BE2C (cell line): ENCODE data around the gene CYB561.

Experiments
- DNase-seq: peaks from one replicate; pipeline ENCODE4 v3.0.0-alpha.2; 2020
- H3K27me3 ChIP-seq: fragments of 250-450 bp; sonication (Bioruptor Pico); 2 replicates; pipeline ENCODE4 v1.5.1; 2020; ENCODE audit warnings: mild to moderate bottlenecking
- H3K36me3 ChIP-seq: fragments of 250-450 bp; sonication (Bioruptor Pico); 2 replicates; pipeline ENCODE4 v1.5.1; 2020; ENCODE audit warnings: mild to moderate bottlenecking
- H3K4me1 ChIP-seq: fragments of 250-450 bp; sonication (Bioruptor Pico); 2 replicates; pipeline ENCODE4 v1.5.1; 2020
- H3K4me3 ChIP-seq: 2 replicates; pipeline ENCODE4 v1.5.1; 2011; ENCODE audit warnings: low read depth, low read length
- H3K9me3 ChIP-seq: fragments of 250-450 bp; sonication (Bioruptor Pico); 2 replicates; pipeline ENCODE4 v1.5.1; 2020
- TF ChIP-seq, protein P1 (sequence below): IDR thresholded peaks from 2 replicates; pipeline ENCODE4 v1.5.1; 2012; ENCODE audit warnings: mild to moderate bottlenecking, low read depth, low read length

The CYB561 gene

GRCh38 chr17:63405020-63405419 lies 41.1 kb downstream of the CYB561 start:
- Histone ChIP-seq H3K36me3 (peaks cover 53% of the 10 kb centered on the region), H3K4me3 (no peak overlapping the region), H3K9me3 (no peaks in the 10 kb centered on the region), H3K4me1 (peaks cover 6% of the 10 kb centered on the region), H3K27me3 (no peaks in the 10 kb centered on the region)
- TF ChIP-seq, protein P1, sequence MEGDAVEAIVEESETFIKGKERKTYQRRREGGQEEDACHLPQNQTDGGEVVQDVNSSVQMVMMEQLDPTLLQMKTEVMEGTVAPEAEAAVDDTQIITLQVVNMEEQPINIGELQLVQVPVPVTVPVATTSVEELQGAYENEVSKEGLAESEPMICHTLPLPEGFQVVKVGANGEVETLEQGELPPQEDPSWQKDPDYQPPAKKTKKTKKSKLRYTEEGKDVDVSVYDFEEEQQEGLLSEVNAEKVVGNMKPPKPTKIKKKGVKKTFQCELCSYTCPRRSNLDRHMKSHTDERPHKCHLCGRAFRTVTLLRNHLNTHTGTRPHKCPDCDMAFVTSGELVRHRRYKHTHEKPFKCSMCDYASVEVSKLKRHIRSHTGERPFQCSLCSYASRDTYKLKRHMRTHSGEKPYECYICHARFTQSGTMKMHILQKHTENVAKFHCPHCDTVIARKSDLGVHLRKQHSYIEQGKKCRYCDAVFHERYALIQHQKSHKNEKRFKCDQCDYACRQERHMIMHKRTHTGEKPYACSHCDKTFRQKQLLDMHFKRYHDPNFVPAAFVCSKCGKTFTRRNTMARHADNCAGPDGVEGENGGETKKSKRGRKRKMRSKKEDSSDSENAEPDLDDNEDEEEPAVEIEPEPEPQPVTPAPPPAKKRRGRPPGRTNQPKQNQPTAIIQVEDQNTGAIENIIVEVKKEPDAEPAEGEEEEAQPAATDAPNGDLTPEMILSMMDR = no peak
- DNase-seq = no peak

DNA sequence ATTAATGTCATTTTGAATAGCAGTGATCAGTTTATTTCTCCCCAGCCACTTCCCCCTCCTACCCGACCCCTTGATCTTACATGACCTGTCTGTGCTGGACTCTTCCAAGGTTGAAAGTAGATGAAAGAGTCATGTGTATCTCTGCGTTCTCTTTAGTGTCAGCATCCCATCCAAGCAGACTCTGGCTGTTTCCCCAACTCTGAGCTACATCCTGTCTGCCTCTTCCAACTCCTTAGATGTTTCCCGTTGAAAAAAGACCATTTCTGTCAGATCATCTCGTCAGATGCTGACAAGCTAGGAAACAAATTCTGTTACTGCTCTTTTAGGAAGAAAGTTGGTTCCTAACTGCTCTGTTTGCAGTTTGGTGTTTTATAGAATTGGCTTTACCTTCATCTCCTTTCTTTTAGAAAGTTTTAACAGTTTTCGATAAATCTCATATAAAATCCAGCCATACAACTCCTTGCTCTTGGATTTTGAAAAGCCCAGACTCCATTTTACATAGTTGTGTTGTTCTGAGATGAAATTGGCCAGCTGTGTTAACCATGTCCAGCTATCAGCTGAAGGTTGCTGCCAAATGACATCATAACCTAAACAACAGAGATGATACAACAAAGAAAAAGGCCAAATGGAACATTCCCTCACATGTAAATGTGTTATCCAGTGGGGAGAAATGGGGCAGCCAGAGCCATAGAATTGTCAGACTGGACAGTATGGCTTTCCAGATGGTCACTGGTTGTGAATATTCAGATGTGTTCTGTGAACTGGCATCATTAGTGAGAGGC lies 43.5 kb downstream of the CYB561 start:
- Histone ChIP-seq H3K4me3 (no peak overlapping the region), H3K27me3 (no peaks in the 10 kb centered on the region), H3K4me1 (peaks cover 6% of the 10 kb centered on the region), H3K36me3 (peaks cover 57% of the 10 kb centered on the region), H3K9me3 (no peaks in the 10 kb centered on the region)
- no peak for DNase-seq
- TF ChIP-seq, protein P1 = no peak

DNA sequence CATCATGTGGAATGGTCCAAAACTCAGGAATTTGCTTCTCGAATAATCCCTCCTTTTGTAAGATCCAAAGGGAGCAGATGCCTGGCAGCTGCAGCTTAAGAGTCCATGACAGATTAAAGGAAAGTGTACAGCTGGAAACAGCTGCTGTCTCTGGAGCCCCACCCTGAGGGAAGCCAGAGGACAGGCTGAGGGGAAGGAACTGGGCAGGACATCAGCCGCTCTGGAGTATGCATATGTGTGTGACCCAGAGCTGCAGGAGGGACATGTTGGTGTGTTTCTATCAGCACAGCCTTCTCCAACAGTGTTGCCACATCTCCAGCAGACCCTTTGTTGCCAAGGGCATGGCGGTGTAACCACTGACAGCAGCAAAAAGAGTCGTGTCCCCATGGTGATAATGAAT lies 46.2 kb downstream of the CYB561 start:
- H3K4me3 ChIP-seq = no peak overlapping the region
- H3K9me3 ChIP-seq = no peaks in the 10 kb centered on the region
- no peaks in the 10 kb centered on the region; the same call in 1 of the 2 replicates for H3K4me1 ChIP-seq
- H3K27me3 ChIP-seq = no peaks in the 10 kb centered on the region
- peaks cover 59% of the 10 kb centered on the region for H3K36me3 ChIP-seq
- DNase-seq = no peak
- TF ChIP-seq, protein P1 = no peak

- Histone ChIP-seq H3K9me3 (no peaks in the 10 kb centered on the region), H3K36me3 (peaks cover 62% of the 10 kb centered on the region), H3K27me3 (no peaks in the 10 kb centered on the region), H3K4me3 (no peak overlapping the region), H3K4me1 (no peaks in the 10 kb centered on the region; the same call in 1 of the 2 replicates)
- no peak for DNase-seq
- TF ChIP-seq, protein P1 = no peak
Observed at GRCh38 chr17:63399316-63399715, 46.8 kb downstream of the CYB561 start.

DNA sequence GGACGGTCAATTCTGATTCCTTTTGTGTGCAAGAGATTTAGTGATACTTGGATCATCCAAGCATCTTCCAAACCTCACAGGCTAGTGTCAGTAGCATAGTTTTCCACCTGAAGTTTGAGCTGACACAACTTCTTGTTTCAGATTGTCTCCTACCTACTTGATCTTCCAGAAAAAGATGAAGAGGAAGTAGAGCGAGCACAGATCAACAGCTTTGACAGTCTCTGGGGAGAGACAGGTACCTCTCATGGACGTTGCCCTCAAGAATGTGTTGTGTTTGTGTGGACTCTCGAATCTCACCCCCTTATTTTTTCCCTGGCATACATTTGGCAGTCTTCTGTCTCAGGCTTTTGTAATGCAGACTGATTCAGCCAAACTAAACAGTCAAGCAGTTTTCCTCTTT lies 47.4 kb downstream of the CYB561 start:
- TF ChIP-seq, protein P1 = no peak
- no peaks in the 10 kb centered on the region; the same call in 1 of the 2 replicates for H3K4me1 ChIP-seq
- DNase-seq = no peak
- no peaks in the 10 kb centered on the region for H3K9me3 ChIP-seq
- H3K36me3 ChIP-seq = peaks cover 68% of the 10 kb centered on the region
- H3K4me3 ChIP-seq = no peak overlapping the region
- no peaks in the 10 kb centered on the region for H3K27me3 ChIP-seq

DNA sequence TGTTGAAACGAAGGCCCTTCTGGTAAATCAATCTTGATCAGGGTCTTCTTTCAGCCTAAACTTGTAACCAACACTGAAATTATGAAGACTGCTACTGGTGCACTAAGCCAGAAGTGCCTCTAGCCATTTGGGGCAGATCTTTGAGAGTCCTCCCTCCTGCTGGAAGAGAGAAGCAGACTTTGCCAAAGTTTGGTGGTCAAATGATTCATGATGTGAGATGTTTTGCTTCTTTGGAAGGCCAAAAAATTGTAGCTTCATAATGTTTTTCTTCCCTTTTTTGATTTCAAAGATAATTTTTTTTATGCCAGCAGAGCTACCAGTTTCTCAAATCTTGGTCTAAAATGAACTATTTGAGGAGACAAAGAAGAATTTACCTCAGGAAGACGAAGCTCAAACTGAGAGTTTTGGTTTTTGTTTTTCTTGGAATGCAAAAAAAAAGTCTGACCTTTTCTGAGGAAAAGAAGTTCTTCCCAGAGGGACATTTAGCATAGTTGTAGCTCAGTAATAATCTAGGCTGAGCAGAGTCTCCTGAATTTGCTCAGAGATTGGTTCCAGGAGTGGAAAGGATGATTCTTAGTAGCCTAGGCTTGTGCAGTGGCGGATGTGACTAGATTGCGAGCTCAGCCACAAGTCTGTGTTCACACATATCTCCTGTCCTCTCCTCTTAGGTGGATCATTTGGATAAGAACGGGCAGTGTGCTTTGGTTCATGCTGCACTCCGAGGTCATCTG lies 50.9 kb downstream of the CYB561 start:
- no peaks in the 10 kb centered on the region; the same call in 1 of the 2 replicates for H3K4me1 ChIP-seq
- no peaks in the 10 kb centered on the region for H3K9me3 ChIP-seq
- peaks cover 67% of the 10 kb centered on the region for H3K36me3 ChIP-seq
- no peak for DNase-seq
- H3K4me3 ChIP-seq = no peak overlapping the region
- TF ChIP-seq, protein P1 = no peak
- H3K27me3 ChIP-seq = no peaks in the 10 kb centered on the region
